Fibroblast of pulmonary artery (primary cell): Measurements from ENCODE around the gene RAPGEF2.

Experiments
- DNase-seq: peaks from one replicate; pipeline ENCODE4 v3.0.0-alpha.2; 2010; ENCODE audit warnings: low read depth
- H3K4me3 ChIP-seq: replicated peaks from 2 replicates; pipeline ENCODE4 v1.5.1; 2011; ENCODE audit warnings: low read depth, mild to moderate bottlenecking, control low read depth, low read length, moderate library complexity
- CTCF ChIP-seq: IDR thresholded peaks from 2 replicates; pipeline ENCODE4 v1.5.1; 2011; ENCODE audit warnings: mild to moderate bottlenecking, control low read depth, low read length, inconsistent platforms; ENCODE audit errors: missing control alignments

The RAPGEF2 gene

DNA sequence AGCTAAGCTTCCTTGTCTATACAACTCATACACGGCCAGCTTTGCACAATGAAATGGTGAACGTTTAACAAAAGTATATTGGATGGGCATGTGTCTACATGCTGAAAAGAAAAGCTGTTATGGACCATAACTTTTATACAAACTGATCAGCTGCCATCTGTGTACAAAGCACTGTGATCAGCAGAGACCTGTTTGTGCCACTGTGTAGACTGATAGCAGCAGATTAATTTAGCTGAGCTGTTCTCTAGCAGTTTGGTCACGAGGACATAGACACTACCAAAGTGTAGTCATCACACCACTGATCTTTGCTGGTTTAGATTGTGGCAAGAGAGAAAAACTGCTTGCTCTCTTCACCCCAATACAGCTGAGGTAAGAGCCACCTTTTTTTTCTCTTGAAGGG is 124.5 kb downstream of the RAPGEF2 start:
- DNase-seq, result no peak
- TF ChIP-seq CTCF, result no peak
- H3K4me3 ChIP-seq, result no peak overlapping the region

DNA sequence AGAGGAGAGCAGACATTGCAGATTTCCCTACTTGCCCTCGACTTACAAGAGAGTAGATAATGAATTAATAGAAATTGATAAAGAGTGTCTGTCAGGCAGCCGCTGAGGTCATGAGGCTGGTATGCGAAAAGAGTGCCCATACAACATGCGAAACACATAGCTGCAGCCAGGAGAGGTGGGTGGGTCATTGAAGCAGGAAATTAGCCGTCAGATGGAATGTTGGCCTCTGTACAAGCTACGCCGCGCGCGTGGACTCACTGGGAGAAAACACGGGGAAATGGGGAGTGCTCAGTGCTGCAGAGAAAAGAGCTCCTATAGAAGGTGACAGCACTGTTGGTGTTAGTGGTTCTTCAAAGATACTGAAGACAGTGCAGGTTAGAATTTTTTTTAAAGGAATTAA is 125.1 kb downstream of the RAPGEF2 start:
- peak; percentile 38 for TF ChIP-seq CTCF
- DNase-seq, result peak; percentile 93
- peak overlapping the region; percentile 32 for H3K4me3 ChIP-seq

DNA sequence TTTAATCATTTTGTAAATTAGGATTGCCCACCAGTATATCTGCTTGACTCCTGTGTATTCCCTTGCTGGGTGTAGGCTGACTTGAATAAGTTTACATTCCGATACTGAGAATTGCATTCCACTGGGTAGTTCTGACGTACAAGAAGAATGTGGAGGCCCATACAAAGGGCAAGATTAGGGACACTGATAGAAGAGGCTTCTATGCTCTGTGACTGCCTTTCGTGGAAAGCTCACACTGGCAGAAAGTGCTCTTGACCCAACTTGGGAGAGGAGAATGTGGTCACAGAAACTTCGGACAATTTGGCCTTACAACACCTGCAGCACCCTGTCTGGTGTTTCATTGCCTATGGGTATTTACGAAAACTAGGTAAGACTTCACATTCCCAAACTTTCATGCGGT is 126.3 kb downstream of the RAPGEF2 start:
- no peak overlapping the region for H3K4me3 ChIP-seq
- DNase-seq, result peak; percentile 87

DNA sequence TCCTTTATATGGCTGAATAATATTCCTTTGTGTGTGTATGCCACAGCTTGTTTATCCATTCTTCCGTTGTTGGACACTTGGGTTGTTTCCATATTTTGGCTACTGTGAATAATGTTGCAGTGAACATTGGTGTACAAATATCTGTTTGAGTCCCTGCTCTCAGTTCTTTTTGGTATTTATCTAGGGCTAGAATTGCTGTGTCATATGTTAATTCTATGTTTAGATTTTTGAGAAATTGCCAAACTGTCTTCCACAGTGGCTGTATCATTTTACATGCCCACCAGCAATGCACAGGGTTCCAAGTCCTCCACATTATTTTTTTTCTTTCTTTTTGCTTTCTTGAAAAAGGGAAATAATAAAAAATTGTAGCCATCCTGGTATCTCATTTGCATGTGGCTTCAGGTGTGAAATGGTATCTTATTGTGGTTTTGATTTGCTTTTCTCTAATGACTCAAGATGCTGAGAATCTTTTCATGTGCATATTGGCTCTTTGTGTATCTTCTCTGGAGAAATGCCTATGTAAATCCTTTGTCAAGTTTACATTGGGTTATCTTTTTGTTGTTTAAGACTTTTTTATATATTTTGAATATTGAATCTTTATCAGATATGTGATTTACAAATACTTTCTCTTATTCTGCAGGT is 129.7 kb downstream of the RAPGEF2 start:
- H3K4me3 ChIP-seq, result no peak overlapping the region
- no peak for TF ChIP-seq CTCF
- DNase-seq, result no peak

More for the DNA sequence above, 126.3 kb downstream of the RAPGEF2 start:
- TF ChIP-seq CTCF, result no peak

GRCh38 chr4:159235779-159236368 is 133.0 kb downstream of the RAPGEF2 start:
- DNase-seq, result peak; percentile 47
- no peak for TF ChIP-seq CTCF
- no peak overlapping the region for H3K4me3 ChIP-seq

- no peak for TF ChIP-seq CTCF
- DNase-seq, result no peak
- H3K4me3 ChIP-seq, result no peak overlapping the region
Measured at GRCh38 chr4:159237975-159238374, 135.1 kb downstream of the RAPGEF2 start.

- TF ChIP-seq CTCF, result no peak
- peak; percentile 67 for DNase-seq
- no peak overlapping the region for H3K4me3 ChIP-seq
Measured at GRCh38 chr4:159238631-159239030, 135.8 kb downstream of the RAPGEF2 start.
